Measurements from ENCODE around the gene KRAS.

DNA sequence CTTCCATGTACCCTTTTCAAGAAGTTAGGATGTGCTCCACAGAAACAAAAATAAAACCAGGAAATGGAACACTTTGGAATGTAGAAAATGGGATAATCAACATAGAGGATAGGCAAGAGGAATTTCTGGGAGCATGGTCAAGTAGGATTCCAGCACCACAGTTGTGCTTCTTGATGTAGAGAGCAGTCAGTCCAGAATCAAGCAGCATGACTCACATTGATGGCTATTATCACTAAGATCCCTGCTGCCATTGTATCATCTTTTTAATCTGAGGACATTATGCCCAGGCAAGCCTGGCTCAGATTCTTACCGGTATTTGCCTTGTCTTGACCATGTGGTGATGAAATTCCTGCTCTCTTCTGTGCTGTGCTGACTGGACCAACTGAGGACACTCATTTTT lies 50.0 kb downstream of the KRAS start:
- TF ChIP-seq POLR2A (IDR thresholded peaks at IDR 0.05; ENCODE audit: low read depth, low read length) = no peak
- no peak for TF ChIP-seq POLR2AphosphoS5 (IDR thresholded peaks at IDR 0.05; ENCODE audit: low read depth, low read length)

Data from GM12892 (cell line).